Measurements from ENCODE around the gene PRPF31.

The PRPF31 gene

DNA sequence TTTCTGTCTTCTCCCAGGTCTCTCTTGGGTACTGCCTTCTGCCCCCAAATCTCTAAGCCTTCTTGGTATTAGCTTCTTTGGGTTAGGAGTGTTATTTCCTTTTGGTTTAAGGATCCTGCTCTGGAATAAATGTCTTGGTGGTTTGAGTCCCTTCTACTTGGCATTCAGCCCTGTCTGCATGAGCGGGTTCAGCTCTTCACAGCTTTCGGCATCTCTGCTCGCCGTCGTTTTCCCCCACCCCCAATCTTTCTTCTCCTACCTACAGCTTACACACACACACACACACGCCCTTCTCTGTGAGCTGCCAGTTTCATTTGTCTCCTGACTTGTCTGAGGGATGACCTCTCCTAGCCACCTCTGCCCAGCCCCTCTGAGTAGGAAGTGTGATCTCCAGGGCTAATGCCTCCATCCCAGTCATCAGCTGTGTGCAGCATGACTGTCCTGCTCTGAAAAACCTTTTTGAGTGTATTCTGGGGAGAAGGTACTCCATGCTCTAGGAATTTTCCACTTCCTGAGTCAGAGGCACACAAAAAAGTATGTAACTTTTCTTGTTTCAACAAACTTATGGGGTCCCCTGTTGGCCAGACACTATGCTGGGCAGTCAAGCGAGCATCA, 26.7 kb downstream of the PRPF31 start:
- TF ChIP-seq, protein P1, sequence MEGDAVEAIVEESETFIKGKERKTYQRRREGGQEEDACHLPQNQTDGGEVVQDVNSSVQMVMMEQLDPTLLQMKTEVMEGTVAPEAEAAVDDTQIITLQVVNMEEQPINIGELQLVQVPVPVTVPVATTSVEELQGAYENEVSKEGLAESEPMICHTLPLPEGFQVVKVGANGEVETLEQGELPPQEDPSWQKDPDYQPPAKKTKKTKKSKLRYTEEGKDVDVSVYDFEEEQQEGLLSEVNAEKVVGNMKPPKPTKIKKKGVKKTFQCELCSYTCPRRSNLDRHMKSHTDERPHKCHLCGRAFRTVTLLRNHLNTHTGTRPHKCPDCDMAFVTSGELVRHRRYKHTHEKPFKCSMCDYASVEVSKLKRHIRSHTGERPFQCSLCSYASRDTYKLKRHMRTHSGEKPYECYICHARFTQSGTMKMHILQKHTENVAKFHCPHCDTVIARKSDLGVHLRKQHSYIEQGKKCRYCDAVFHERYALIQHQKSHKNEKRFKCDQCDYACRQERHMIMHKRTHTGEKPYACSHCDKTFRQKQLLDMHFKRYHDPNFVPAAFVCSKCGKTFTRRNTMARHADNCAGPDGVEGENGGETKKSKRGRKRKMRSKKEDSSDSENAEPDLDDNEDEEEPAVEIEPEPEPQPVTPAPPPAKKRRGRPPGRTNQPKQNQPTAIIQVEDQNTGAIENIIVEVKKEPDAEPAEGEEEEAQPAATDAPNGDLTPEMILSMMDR (IDR thresholded peaks at IDR 0.05; ENCODE audit: low read depth, low read length, missing control alignments) = no peak
- no peak overlapping the region for H3K4me3 ChIP-seq (ENCODE audit: low read depth, low read length)
- DNase-seq (ENCODE audit: low read depth) = no peak

DNA sequence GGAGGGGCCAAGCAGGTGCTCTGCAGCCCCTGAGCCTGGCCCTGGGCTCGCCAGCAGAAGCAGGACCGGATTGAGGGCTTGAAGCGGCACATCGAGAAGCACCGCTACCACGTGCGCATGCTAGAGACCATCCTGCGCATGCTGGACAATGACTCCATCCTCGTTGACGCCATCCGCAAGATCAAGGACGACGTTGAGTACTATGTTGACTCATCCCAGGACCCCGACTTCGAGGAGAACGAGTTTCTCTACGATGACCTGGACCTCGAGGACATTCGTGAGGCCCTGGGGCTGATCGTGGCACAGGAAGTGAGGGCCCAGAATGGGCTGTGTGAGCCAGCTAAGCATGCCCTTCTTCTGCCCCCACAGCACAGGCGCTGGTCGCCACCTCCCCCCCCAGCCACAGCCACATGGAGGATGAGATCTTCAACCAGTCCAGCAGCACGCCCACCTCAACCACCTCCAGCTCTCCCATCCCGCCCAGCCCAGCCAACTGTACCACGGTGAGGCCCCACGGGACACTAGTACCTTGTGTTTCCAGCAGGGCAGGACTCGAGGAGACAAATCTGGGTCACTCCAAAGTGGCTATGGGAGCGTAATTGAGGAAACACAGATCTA, 30.1 kb downstream of the PRPF31 start:
- DNase-seq (ENCODE audit: low read depth) = no peak
- H3K4me3 ChIP-seq (ENCODE audit: low read depth, low read length) = no peak overlapping the region
- TF ChIP-seq, protein P1 (IDR thresholded peaks at IDR 0.05; ENCODE audit: low read depth, low read length, missing control alignments) = no peak

DNA sequence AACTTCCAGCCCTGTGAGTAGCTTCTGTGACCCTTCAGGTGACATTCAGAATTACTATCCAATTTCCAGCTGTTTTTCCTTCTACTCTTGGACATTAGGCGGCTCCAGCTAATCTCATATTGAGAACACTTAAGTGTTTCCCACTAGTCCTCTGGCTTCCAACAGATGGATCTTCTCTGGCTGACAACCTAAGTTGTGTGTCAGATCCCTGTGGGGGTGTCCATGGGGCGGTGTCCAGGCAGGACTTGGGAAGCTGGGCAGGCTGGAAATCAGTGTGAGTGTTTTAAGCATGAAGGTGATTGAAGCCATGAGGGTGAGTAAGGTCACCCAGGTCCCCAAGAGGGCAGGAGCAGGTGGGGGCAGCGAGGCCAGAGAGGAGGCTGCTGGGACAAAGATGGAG, 32.1 kb downstream of the PRPF31 start:
- TF ChIP-seq, protein P1 (IDR thresholded peaks at IDR 0.05; ENCODE audit: low read depth, low read length, missing control alignments) = no peak
- no peak for DNase-seq (ENCODE audit: low read depth)
- H3K4me3 ChIP-seq (ENCODE audit: low read depth, low read length) = no peak overlapping the region

DNA sequence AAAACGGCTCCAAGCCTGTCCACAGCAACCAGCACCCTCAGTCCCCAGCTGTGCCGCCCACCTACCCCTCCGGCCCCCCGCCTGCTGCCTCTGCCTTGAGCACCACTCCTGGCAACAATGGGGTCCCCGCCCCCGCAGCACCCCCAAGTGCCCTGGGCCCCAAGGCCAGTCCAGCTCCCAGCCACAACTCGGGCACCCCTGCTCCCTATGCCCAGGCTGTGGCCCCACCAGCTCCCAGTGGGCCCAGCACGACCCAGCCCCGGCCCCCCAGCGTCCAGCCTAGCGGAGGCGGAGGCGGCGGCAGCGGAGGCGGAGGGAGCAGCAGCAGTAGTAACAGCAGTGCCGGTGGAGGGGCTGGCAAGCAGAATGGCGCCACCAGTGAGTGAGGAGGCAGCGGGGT, 32.6 kb downstream of the PRPF31 start:
- no peak for DNase-seq (ENCODE audit: low read depth)
- H3K4me3 ChIP-seq (ENCODE audit: low read depth, low read length) = no peak overlapping the region
- TF ChIP-seq, protein P1 (IDR thresholded peaks at IDR 0.05; ENCODE audit: low read depth, low read length, missing control alignments) = no peak

DNA sequence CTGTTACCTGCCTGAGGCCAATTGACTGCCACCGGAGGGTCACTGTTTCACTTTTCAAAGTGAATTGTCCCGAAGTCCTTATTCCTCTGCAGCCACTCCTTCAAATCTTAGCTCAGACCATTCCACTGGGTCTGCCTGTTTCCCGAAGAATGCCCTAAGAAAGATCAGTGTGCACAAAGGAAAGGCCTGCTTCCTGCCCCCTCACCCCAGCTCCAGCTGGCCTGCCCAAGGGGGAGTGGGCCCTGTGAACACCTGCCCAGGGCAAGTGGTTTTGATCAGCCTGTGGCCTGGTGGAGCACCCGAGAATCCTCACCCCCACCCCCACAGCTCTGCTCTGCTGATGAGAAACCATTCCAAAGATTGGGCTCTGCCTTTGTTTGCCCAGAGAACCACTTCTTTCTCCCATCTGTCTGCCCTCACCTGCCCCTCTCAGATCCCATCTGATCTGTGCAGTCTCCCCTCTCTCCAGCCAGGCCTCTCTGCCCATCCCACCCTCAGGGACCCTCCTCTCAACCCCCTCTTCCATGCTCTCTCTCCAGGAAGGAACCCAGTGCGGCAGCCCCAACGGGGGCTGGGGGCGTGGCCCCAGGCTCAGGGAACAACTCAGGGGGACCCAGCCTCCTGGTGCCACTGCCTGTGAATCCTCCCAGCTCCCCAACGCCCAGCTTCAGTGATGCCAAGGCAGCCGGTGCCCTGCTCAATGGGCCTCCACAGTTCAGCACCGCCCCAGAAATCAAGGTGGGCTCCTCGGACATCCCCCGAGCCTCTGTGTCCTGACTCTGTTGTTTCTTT, 33.7 kb downstream of the PRPF31 start:
- no peak for DNase-seq (ENCODE audit: low read depth)
- TF ChIP-seq, protein P1 (IDR thresholded peaks at IDR 0.05; ENCODE audit: low read depth, low read length, missing control alignments) = no peak
- H3K4me3 ChIP-seq (ENCODE audit: low read depth, low read length) = no peak overlapping the region

DNA sequence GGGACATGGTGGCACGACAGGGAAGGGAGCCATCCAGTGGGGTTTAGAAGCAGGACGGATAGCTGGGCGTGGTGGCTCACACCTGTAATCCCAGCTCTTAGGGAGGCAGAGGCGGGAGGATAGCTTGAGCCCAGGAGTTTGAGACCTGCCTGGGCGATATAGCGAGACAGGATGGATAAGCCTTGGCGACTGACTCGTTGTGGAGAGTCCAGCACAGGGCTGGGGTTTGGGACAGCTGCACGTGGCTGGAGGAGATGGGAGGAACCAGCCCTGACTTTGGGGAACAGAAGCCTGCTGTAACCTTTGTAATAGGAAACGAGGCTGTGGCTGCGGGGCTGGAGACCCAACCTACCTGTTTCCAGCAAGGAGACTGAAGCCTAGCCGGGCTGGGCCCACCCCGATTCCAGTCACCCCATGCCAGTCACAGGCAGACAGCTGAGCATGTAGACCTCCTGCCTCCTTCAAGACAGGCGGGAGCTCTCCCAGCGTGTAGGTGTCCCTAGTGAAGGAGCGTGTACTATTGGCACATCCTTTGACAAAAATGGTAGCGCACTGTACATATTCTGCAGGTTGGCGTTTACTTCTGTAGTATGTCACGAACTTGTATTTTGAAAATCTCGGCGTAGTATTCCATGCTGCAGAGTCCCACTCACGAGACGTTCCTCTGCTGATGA, 35.9 kb downstream of the PRPF31 start:
- TF ChIP-seq, protein P1 (IDR thresholded peaks at IDR 0.05; ENCODE audit: low read depth, low read length, missing control alignments) = no peak
- DNase-seq (ENCODE audit: low read depth) = no peak
- no peak overlapping the region for H3K4me3 ChIP-seq (ENCODE audit: low read depth, low read length)

Measured in GM12864 (cell line).